HCT116 (cell line): ENCODE data around the gene NSMCE1. TPM values are rescaled to one million over a fixed set of nuclear protein-coding genes. Genes with fewer than 3 reads are reported as not detected.

Experiments used
- ATAC-seq: fragments of 200-7000 bp; cut with Tn5 transposase; 2 replicates; pipeline ENCODE4 v1.9.1; 2020; ENCODE audit warnings: mild to moderate bottlenecking, moderate library complexity
- BruUV-seq: library from RNA; stranded (reverse); fragments of 400-500 nt; replicated peaks from 2 replicates; lab custom pipeline; 2021; lab: Mats Ljungman, UMichigan
- CTCF ChIA-PET: fragments of 300-600 bp; sonication (Branson Sonifier 250); formaldehyde crosslinking; loops from one replicate; lab custom pipeline; 2021; ENCODE audit warnings: antibody characterized with exemption; lab: Charles Lee
- POLR2A ChIA-PET: fragments of 300-600, 350-600 bp; sonication (Branson Sonifier 250); formaldehyde crosslinking; loops from one replicate; lab custom pipeline; 2021; ENCODE audit warnings: antibody characterized with exemption; lab: Charles Lee
- RAD21 ChIA-PET, 2 experiments: fragments of 300-600 bp; sonication (Branson Sonifier 250); formaldehyde crosslinking; loops; one replicate each; lab custom pipeline; 2023; ENCODE audit warnings: low total read pairs in 2 of 2; ENCODE audit not compliant: uncharacterized antibody in 2 of 2, unreplicated experiment in 2 of 2, low non-redundant PET in 1 of 2; lab: Charles Lee
- DNase-seq: peaks from one replicate; pipeline ENCODE4 v3.0.0-alpha.2; 2010; ENCODE audit warnings: low read depth, low spot score
- H2AFZ ChIP-seq: fragments of 200-600 bp; shearing (Covaris generic), sonication (generic); 2 replicates; pipeline ENCODE4 v1.6.1; 2017; ENCODE audit warnings: low read depth, mixed run types, mixed read lengths, antibody characterized with exemption, low read length; ENCODE audit not compliant: poor library complexity, severe bottlenecking
- H3K27ac ChIP-seq: 2 replicates; pipeline ENCODE4 v1.5.1; 2012; ENCODE audit warnings: low read depth, low read length
- H3K27me3 ChIP-seq: fragments of 200-600 bp; sonication (generic); 2 replicates; pipeline ENCODE4 v1.6.1; 2016; ENCODE audit warnings: mixed run types, low read length, mixed read lengths; ENCODE audit not compliant: insufficient read depth
- H3K36me3 ChIP-seq, 2 experiments: fragments of 200-500 bp in 1 of 2; fragments of 200-600 bp in 1 of 2; sonication (Bioruptor generic) in 1 of 2; sonication (generic) in 1 of 2; 2 replicates each; pipeline versions ENCODE4 v1.5.1 to v1.6.1; 2014 to 2016; ENCODE audit warnings: low read length in 2 of 2, inconsistent platforms in 1 of 2, mixed read lengths in 1 of 2, mixed run types in 1 of 2; ENCODE audit not compliant: insufficient read depth in 2 of 2, control insufficient read depth in 1 of 2
- H3K4me1 ChIP-seq, 2 experiments: fragments of 200-600 bp in 1 of 2; sonication (generic) in 1 of 2; 2 replicates each; pipeline versions ENCODE4 v1.5.1 to v1.6.1; 2012 to 2017; ENCODE audit warnings: low read length in 2 of 2, inconsistent platforms in 1 of 2, mild to moderate bottlenecking in 1 of 2, mixed read lengths in 1 of 2, mixed run types in 1 of 2, moderate library complexity in 1 of 2; ENCODE audit not compliant: insufficient read depth in 2 of 2, control insufficient read depth in 1 of 2
- H3K4me2 ChIP-seq: fragments of 200-600 bp; sonication (generic); 2 replicates; pipeline ENCODE4 v1.6.1; 2017; ENCODE audit warnings: mixed run types, low read length, mixed read lengths
- H3K4me3 ChIP-seq, 2 experiments: fragments of 200-600 bp in 1 of 2; sonication (generic) in 1 of 2; replicated peaks in 1 of 2; 2 replicates each; pipeline ENCODE4 v1.5.1; 2011 to 2016; ENCODE audit warnings: low read length in 2 of 2, control low read depth in 1 of 2, low read depth in 1 of 2, mild to moderate bottlenecking in 1 of 2, mixed read lengths in 1 of 2, mixed run types in 1 of 2
- H3K79me2 ChIP-seq: fragments of 200-600 bp; sonication (generic); 2 replicates; pipeline ENCODE4 v1.6.1; 2017; ENCODE audit warnings: mild to moderate bottlenecking, mixed run types, low read length, moderate library complexity, mixed read lengths; ENCODE audit not compliant: insufficient read depth
- H3K9ac ChIP-seq: fragments of 200-600 bp; sonication (generic); 2 replicates; pipeline ENCODE4 v1.6.1; 2016; ENCODE audit warnings: low read length, mixed read lengths
- H3K9me2 ChIP-seq: fragments of 200-600 bp; sonication (generic), shearing (Covaris generic); 2 replicates; pipeline ENCODE4 v1.6.1; 2017; ENCODE audit warnings: mixed run types, mild to moderate bottlenecking, moderate library complexity; ENCODE audit not compliant: insufficient read depth
- H3K9me3 ChIP-seq, 2 experiments: fragments of 200-500 bp in 1 of 2; fragments of 200-600 bp in 1 of 2; sonication (Bioruptor generic) in 1 of 2; sonication (generic) in 1 of 2; 2 replicates each; pipeline ENCODE4 v1.6.1; 2014 to 2017; ENCODE audit warnings: low read length in 2 of 2, mixed read lengths in 2 of 2, inconsistent platforms in 1 of 2, low read depth in 1 of 2, mild to moderate bottlenecking in 1 of 2, mixed run types in 1 of 2, moderate library complexity in 1 of 2; ENCODE audit not compliant: control insufficient read depth in 1 of 2, insufficient read depth in 1 of 2
- H4K20me1 ChIP-seq: fragments of 200-600 bp; sonication (generic), shearing (Covaris generic); 2 replicates; pipeline ENCODE4 v1.6.1; 2017; ENCODE audit warnings: mixed run types, mild to moderate bottlenecking, moderate library complexity; ENCODE audit not compliant: insufficient read depth
- ATF3 ChIP-seq: IDR thresholded peaks from 2 replicates; pipeline ENCODE4 v1.6.1; 2012
- CEBPB ChIP-seq: IDR thresholded peaks from 2 replicates; pipeline ENCODE4 v1.6.1; 2012; ENCODE audit warnings: low read depth
- EGR1 ChIP-seq: IDR thresholded peaks from 2 replicates; pipeline ENCODE4 v1.6.1; 2012; ENCODE audit warnings: low read depth
- ELF1 ChIP-seq: IDR thresholded peaks from 2 replicates; pipeline ENCODE4 v1.6.1; 2012; ENCODE audit warnings: low read depth, borderline replicate concordance
- EZH2 ChIP-seq: fragments of 200-600 bp; sonication (generic); IDR thresholded peaks from 2 replicates; pipeline ENCODE4 v1.6.1; 2017; ENCODE audit warnings: antibody characterized with exemption, mixed run types
- FOSL1 ChIP-seq: IDR thresholded peaks from 2 replicates; pipeline ENCODE4 v1.6.1; 2012; ENCODE audit warnings: low read depth
- JUND ChIP-seq: IDR thresholded peaks from 2 replicates; pipeline ENCODE4 v1.6.1; 2012
- POLR2A ChIP-seq: IDR thresholded peaks from 2 replicates; pipeline ENCODE4 v1.7.0; 2011; ENCODE audit warnings: borderline replicate concordance; ENCODE audit not compliant: insufficient read depth, insufficient read length; ENCODE audit errors: extremely low read depth
- POLR2AphosphoS5 ChIP-seq: IDR thresholded peaks from 2 replicates; pipeline ENCODE4 v1.6.1; 2011; ENCODE audit warnings: mild to moderate bottlenecking, low read depth, low read length, moderate library complexity
- RAD21 ChIP-seq: IDR thresholded peaks from 2 replicates; pipeline ENCODE4 v1.6.1; 2012; ENCODE audit warnings: low read depth, mild to moderate bottlenecking
- SP1 ChIP-seq: IDR thresholded peaks from 2 replicates; pipeline ENCODE4 v1.6.1; 2012; ENCODE audit warnings: low read depth
- SRF ChIP-seq: IDR thresholded peaks from 2 replicates; pipeline ENCODE4 v1.6.1; 2012; ENCODE audit warnings: low read depth
- TCF7L2 ChIP-seq: IDR thresholded peaks from 2 replicates; pipeline ENCODE4 v1.7.0; 2011; ENCODE audit warnings: borderline replicate concordance, inconsistent platforms; ENCODE audit not compliant: insufficient read depth, insufficient read length; ENCODE audit errors: extremely low read depth
- ZFX ChIP-seq: fragments of 450-650 bp; IDR thresholded peaks from 2 replicates; pipeline ENCODE4 v1.6.1; 2017
- ZNF274 ChIP-seq: fragments of 200-500 bp; sonication (Bioruptor generic); IDR thresholded peaks from 2 replicates; pipeline ENCODE4 v1.6.1; 2014; ENCODE audit warnings: mild to moderate bottlenecking, low read depth, low read length, inconsistent platforms
- intact Hi-C: fragments of 100-400 bp; cut with micrococcal nuclease; formaldehyde crosslinking; loops from 2 replicates; pipeline ENCODE4 v1.10.0; 2022
- total RNA-seq: library from RNA; stranded (reverse); gene quantifications from one replicate; pipeline ENCODE4 v1.2.1, GENCODE V29; 2021; ENCODE audit not compliant: unreplicated experiment
- TF ChIP-seq, protein P1 (sequence below): IDR thresholded peaks from 2 replicates; pipeline ENCODE4 v1.6.1; 2011; ENCODE audit warnings: mild to moderate bottlenecking, low read length, moderate library complexity; ENCODE audit not compliant: insufficient replicate concordance; ENCODE audit errors: extremely low read depth
- TF ChIP-seq, protein P2 (sequence below), 3 experiments: fragments of 200-600 bp in 1 of 3; sonication (generic) in 1 of 3; IDR thresholded peaks in 2 of 3; conservative IDR thresholded peaks in 1 of 3; 2 replicates each; pipeline ENCODE4 v1.5.1; 2012 to 2017; ENCODE audit warnings: low read depth in 2 of 3, low read length in 2 of 3, antibody characterized with exemption in 1 of 3, borderline replicate concordance in 1 of 3, control low read depth in 1 of 3, mild to moderate bottlenecking in 1 of 3, mixed read lengths in 1 of 3, mixed run types in 1 of 3, moderate library complexity in 1 of 3; ENCODE audit not compliant: insufficient read depth in 1 of 3
- TF ChIP-seq, protein P3 (sequence below): IDR thresholded peaks from 2 replicates; pipeline ENCODE4 v1.6.1; 2012

Gene NSMCE1
- total RNA-seq, 1 experiment from 2014 or later = 85.6 TPM

- no peak overlapping the region for H3K4me2 ChIP-seq
- no peaks in the 10 kb centered on the region; a peak in 1 of 4 replicates for H3K36me3 ChIP-seq
- H3K27ac ChIP-seq = no peak overlapping the region; the same call in 1 of the 2 replicates
- no peaks in the 10 kb centered on the region for H3K9me2 ChIP-seq
- H3K4me1 ChIP-seq = peaks cover 8 to 14% of the 10 kb centered on the region in 2 experiments; a peak in 3 of 4 replicates
- POLR2A ChIA-PET = no interaction called here
- BruUV-seq = no TSS peak
- no peaks in the 10 kb centered on the region for H4K20me1 ChIP-seq
- H3K27me3 ChIP-seq = no peaks in the 10 kb centered on the region
- DNase-seq (no peak), ATAC-seq (no peak)
- H2AFZ ChIP-seq = no peak overlapping the region
- intact Hi-C loops = no loop called here
- CTCF ChIA-PET = no interaction called here
- RAD21 ChIA-PET = no interaction called here
- no peaks in the 10 kb centered on the region for H3K79me2 ChIP-seq
- H3K4me3 ChIP-seq = no peak overlapping the region
- TF ChIP-seq ZNF274 (no peak), SP1 (no peak), RAD21 (no peak), POLR2A (no peak), TCF7L2 (no peak), SRF (no peak), CEBPB (no peak), FOSL1 (no peak), EGR1 (no peak), ATF3 (no peak), ZFX (no peak), JUND (no peak), ELF1 (no peak), EZH2 (no peak), POLR2AphosphoS5 (no peak)
- TF ChIP-seq, protein P1, sequence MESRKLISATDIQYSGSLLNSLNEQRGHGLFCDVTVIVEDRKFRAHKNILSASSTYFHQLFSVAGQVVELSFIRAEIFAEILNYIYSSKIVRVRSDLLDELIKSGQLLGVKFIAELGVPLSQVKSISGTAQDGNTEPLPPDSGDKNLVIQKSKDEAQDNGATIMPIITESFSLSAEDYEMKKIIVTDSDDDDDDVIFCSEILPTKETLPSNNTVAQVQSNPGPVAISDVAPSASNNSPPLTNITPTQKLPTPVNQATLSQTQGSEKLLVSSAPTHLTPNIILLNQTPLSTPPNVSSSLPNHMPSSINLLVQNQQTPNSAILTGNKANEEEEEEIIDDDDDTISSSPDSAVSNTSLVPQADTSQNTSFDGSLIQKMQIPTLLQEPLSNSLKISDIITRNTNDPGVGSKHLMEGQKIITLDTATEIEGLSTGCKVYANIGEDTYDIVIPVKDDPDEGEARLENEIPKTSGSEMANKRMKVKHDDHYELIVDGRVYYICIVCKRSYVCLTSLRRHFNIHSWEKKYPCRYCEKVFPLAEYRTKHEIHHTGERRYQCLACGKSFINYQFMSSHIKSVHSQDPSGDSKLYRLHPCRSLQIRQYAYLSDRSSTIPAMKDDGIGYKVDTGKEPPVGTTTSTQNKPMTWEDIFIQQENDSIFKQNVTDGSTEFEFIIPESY = no peak
- TF ChIP-seq, protein P2, sequence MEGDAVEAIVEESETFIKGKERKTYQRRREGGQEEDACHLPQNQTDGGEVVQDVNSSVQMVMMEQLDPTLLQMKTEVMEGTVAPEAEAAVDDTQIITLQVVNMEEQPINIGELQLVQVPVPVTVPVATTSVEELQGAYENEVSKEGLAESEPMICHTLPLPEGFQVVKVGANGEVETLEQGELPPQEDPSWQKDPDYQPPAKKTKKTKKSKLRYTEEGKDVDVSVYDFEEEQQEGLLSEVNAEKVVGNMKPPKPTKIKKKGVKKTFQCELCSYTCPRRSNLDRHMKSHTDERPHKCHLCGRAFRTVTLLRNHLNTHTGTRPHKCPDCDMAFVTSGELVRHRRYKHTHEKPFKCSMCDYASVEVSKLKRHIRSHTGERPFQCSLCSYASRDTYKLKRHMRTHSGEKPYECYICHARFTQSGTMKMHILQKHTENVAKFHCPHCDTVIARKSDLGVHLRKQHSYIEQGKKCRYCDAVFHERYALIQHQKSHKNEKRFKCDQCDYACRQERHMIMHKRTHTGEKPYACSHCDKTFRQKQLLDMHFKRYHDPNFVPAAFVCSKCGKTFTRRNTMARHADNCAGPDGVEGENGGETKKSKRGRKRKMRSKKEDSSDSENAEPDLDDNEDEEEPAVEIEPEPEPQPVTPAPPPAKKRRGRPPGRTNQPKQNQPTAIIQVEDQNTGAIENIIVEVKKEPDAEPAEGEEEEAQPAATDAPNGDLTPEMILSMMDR (IDR thresholded peaks at IDR 0.05 in 2 of 3, conservative IDR thresholded peaks at IDR 0.05 in 1 of 3; ENCODE audit: borderline replicate concordance in 1 of 3, insufficient read depth in 1 of 3, low read depth in 2 of 3, low read length in 2 of 3) = no peak
- TF ChIP-seq, protein P3, sequence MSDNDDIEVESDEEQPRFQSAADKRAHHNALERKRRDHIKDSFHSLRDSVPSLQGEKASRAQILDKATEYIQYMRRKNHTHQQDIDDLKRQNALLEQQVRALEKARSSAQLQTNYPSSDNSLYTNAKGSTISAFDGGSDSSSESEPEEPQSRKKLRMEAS = no peak
- no peak overlapping the region for H3K9ac ChIP-seq
- no peaks in the 10 kb centered on the region for H3K9me3 ChIP-seq
Measured at GRCh38 chr16:27224271-27224737, 44.3 kb downstream of the NSMCE1 start.
